NB4 (cell line): ENCODE results near the gene CYP4Z1.
"Not testable (repeated sequence)": the region's sequence is repeated elsewhere in the genome, so short reads cannot be mapped to it uniquely, and the experiment has no call there.

Source experiments
- DNase-seq: peaks from one replicate; pipeline ENCODE4 v3.0.0; 2010; ENCODE audit warnings: low read depth
- H3K4me3 ChIP-seq: one replicate; pipeline ENCODE4 v1.5.1; 2011; ENCODE audit warnings: mild to moderate bottlenecking, low read depth, low read length, moderate library complexity
- MYC ChIP-seq: IDR thresholded peaks from 2 replicates; pipeline ENCODE4 v1.6.1; 2011; ENCODE audit warnings: low read depth, low read length
- POLR2A ChIP-seq: IDR thresholded peaks from 2 replicates; pipeline ENCODE4 v1.6.1; 2011; ENCODE audit warnings: mild to moderate bottlenecking; ENCODE audit not compliant: insufficient read length; ENCODE audit errors: extremely low read depth
- TF ChIP-seq, protein P1 (sequence below): IDR thresholded peaks from 2 replicates; pipeline ENCODE4 v1.6.1; 2011; ENCODE audit warnings: low read depth, low read length
- TF ChIP-seq, protein P2 (sequence below): IDR thresholded peaks from one replicate; pipeline ENCODE4 v1.5.1; 2012; ENCODE audit warnings: low read depth, low read length

Gene CYP4Z1

DNA sequence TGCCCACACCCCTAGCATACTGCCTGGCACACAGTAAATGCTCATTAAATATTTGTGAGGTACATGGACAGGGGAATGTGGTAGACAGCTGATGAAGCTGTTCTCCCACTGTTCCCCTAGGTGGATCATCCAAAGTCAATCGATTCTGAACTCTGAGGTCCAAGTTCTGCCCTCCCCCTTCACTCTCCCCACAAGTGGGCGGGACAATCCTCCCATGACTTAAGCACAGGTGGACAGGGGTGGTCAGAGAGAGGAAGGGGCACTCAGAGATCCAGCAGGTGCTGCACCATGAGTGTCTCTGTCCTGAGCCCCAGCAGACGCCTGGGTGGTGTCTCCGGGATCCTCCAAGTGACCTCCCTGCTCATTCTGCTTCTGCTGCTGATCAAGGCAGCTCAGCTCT lies 70.2 kb downstream of the CYP4Z1 start, which contains the start of gene CYP4A22:
CYP4A22 (plus strand) TSS at position 244 of the 400 bp plus-strand sequence; CDS start at position 289, 45 bp downstream.
- no peak for DNase-seq
- TF ChIP-seq, protein P1, sequence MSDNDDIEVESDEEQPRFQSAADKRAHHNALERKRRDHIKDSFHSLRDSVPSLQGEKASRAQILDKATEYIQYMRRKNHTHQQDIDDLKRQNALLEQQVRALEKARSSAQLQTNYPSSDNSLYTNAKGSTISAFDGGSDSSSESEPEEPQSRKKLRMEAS, result no peak
- TF ChIP-seq, protein P2, sequence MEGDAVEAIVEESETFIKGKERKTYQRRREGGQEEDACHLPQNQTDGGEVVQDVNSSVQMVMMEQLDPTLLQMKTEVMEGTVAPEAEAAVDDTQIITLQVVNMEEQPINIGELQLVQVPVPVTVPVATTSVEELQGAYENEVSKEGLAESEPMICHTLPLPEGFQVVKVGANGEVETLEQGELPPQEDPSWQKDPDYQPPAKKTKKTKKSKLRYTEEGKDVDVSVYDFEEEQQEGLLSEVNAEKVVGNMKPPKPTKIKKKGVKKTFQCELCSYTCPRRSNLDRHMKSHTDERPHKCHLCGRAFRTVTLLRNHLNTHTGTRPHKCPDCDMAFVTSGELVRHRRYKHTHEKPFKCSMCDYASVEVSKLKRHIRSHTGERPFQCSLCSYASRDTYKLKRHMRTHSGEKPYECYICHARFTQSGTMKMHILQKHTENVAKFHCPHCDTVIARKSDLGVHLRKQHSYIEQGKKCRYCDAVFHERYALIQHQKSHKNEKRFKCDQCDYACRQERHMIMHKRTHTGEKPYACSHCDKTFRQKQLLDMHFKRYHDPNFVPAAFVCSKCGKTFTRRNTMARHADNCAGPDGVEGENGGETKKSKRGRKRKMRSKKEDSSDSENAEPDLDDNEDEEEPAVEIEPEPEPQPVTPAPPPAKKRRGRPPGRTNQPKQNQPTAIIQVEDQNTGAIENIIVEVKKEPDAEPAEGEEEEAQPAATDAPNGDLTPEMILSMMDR, result no peak
- no peak for TF ChIP-seq POLR2A
- no peak for TF ChIP-seq MYC
- no peak within 1 kb of the TSS for H3K4me3 ChIP-seq

DNA sequence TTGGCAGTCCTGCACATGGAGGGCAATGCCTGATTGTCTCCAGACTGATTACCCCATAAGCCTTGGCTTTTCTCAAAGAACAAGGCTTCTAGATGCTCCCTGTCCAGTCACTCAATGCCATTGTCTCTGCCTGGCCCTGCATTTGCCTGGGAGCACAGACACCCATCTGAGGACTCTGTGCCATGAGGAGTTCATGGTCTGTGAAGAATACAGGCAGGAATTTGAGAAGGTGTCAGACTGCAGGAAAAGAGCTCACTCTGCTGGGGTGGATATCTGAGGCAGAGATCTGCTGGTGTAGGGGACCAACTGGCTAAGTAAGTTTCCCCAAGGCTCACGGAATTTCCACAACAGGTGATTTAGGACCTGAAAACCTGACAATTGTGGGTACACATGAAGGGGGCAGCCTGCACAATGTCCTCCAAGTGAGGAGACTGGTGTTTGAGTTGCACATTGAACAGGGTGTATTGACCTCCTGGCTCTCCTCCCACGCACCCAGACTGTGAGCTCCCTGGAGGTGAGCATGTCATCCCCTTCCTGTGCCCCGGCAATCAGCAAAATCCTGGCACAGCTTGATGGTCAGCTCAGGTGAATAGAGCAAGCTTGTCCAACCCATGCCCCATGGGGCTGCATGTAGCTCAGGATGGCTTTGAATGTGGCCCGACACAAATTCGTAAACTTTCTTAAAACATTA lies 71.0 kb downstream of the CYP4Z1 start:
- no peak for DNase-seq
- TF ChIP-seq MYC (no peak), POLR2A (no peak)
- TF ChIP-seq, protein P1, result no peak
- TF ChIP-seq, protein P2, result no peak
- no peak overlapping the region for H3K4me3 ChIP-seq

GRCh38 chr1:47140358-47140757 lies 73.3 kb downstream of the CYP4Z1 start:
- DNase-seq, H3K4me3 ChIP-seq: not testable (repeated sequence)

DNA sequence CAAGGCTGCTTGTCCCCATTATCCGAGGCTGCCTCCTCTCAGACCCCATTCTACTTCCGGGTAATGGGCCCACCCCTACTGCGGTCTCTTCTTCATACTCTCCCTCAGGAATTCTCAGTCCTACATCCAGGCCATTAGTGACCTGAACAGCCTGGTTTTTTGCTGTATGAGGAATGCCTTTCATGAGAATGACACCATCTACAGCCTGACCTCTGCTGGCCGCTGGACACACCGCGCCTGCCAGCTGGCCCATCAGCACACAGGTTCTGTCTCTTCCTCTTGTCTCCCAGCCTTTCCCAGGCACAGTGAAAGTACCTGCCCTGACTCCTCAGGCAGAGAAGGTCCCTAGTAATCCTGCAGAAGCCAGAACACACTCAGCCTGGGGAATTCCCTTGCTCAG lies 76.6 kb downstream of the CYP4Z1 start:
- TF ChIP-seq, protein P2, result peak; percentile 43
- not testable (repeated sequence) for H3K4me3 ChIP-seq, DNase-seq

DNA sequence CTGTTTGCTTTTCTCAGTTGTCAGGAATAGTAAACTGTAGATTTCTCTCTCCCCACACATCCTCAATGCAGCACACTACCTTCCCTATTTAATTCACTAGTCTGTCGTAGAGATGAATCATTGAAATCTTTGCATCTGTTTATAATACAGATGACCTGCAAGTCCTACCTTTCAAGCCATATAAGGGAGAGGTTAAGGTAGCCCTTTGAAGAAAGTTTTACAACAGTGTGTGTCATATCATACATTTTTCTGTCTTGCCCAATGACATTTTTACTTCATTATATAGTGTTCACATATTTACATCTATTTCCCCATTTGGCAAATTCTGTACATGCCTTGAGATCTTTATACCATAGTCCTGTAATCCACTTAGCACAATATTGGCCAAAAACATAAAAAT lies 79.5 kb downstream of the CYP4Z1 start:
- DNase-seq, H3K4me3 ChIP-seq: not testable (repeated sequence)

DNA sequence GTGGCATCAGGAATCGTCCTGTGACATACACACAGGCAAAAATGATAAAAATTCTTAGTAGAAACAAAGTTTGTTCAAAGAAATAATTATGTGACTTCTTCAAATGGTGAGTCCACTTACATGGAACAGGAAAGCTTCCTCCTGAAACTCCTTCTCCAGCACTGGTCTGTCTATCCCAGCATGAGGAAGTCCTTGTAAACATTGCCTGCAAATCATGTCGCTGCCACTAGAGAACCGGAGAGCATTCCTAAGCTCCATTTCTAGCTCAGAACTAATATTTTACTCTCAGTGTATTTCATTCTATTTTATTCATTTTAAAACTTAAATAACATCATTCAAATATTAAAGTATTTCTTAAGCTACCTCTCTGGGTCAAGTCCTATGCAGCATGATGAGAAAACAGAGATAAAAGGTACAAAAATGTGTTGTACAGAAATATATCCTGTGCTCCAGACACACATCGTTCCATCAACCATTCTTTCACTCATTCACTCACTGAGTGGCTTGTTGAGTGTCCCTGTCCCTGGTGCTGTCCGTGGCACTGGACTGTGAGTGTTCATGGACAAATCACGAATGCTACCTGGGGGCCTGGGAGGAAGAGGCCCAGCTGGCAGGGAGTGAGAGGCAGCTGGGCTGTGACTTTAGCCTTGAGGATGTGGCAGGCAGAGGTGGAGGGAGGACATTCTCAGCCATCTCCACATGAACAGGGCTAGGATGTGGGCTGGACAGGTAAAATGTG lies 80.2 kb downstream of the CYP4Z1 start:
- TF ChIP-seq, protein P2, result no peak
- TF ChIP-seq MYC (no peak), POLR2A (no peak)
- TF ChIP-seq, protein P1, result no peak
- no peak overlapping the region for H3K4me3 ChIP-seq
- DNase-seq, result no peak

- not testable (repeated sequence) for DNase-seq, H3K4me3 ChIP-seq
Measured at GRCh38 chr1:47149162-47149561, 82.1 kb downstream of the CYP4Z1 start.

GRCh38 chr1:47156457-47156856 lies 89.4 kb downstream of the CYP4Z1 start:
- DNase-seq, H3K4me3 ChIP-seq: not testable (repeated sequence)

GRCh38 chr1:47157957-47158356 lies 90.9 kb downstream of the CYP4Z1 start:
- H3K4me3 ChIP-seq, DNase-seq: not testable (repeated sequence)
